Neural progenitor cell (in vitro differentiated cells): ENCODE results near the gene ART5.

Experiments
- CTCF ChIP-seq: fragments of 200-600 bp; sonication (generic); IDR thresholded peaks from 2 replicates; pipeline ENCODE4 v1.5.1; 2017; ENCODE audit warnings: antibody characterized with exemption, mild to moderate bottlenecking
- EZH2phosphoT487 ChIP-seq: fragments of 200-600 bp; sonication (generic); IDR thresholded peaks from 2 replicates; pipeline ENCODE4 v1.6.1; 2017; ENCODE audit warnings: antibody characterized with exemption

GRCh38 chr11:3623767-3624458 lies 17.9 kb downstream of the ART5 start:
- TF ChIP-seq EZH2phosphoT487: no peak
- no peak for TF ChIP-seq CTCF
